Body of pancreas (tissue), 4 donors: ENCODE results near the gene HYKK.

Experiments used
- CTCF ChIP-seq, 7 experiments: fragments of 450-650 bp in 4 of 7; fragments of 200-600 bp in 3 of 7; sonication (generic) in 3 of 7; IDR thresholded peaks; one replicate each; pipeline ENCODE4 v1.5.1; 2016 to 2019; ENCODE audit warnings: antibody characterized with exemption in 7 of 7
- POLR2A ChIP-seq, 3 donors: fragments of 450-650 bp; IDR thresholded peaks; one replicate each; pipeline ENCODE4 v1.6.1; 2016; ENCODE audit warnings: antibody characterized with exemption in 3 of 3, mild to moderate bottlenecking in 2 of 3

- TF ChIP-seq CTCF (IDR thresholded peaks at IDR 0.05) (peak in 4 of 7 experiments; percentile 9 to 35 (median 28)), POLR2A (IDR thresholded peaks at IDR 0.05) (no peak)
These were observed 58.8 kb downstream of the HYKK start for GRCh38 chr15:78565951-78566774.
